Cardiac muscle cell (in vitro differentiated cells and primary cell): Measurements from ENCODE around the gene DUS1L. TPM values are rescaled to one million over a fixed set of nuclear protein-coding genes. Genes with fewer than 3 reads are reported as not detected.

Experiments used
- DNase-seq, 2 donors: peaks; one replicate each; pipeline versions ENCODE4 v3.0.0 to v3.0.0-alpha.2; 2010 to 2017; ENCODE audit warnings: low read depth in 1 of 2, low spot score in 1 of 2
- H3K27ac ChIP-seq: fragments of 200-600 bp; sonication (generic); 2 replicates; pipeline ENCODE4 v1.5.1; 2016
- H3K27me3 ChIP-seq: fragments of 200-600 bp; sonication (generic); 2 replicates; pipeline ENCODE4 v1.6.0; 2016; ENCODE audit warnings: control low read depth
- H3K36me3 ChIP-seq: fragments of 200-600 bp; sonication (generic); 2 replicates; pipeline ENCODE4 v1.5.1; 2016; ENCODE audit warnings: control low read depth
- H3K4me1 ChIP-seq: fragments of 200-600 bp; sonication (generic); 2 replicates; pipeline ENCODE4 v1.8.1; 2017; ENCODE audit warnings: low read depth, mild to moderate bottlenecking, mixed run types
- H3K4me3 ChIP-seq: fragments of 200-600 bp; sonication (generic); 2 replicates; pipeline ENCODE4 v1.5.1; 2016; ENCODE audit warnings: mild to moderate bottlenecking
- H3K9me3 ChIP-seq: fragments of 200-600 bp; sonication (generic); 2 replicates; pipeline ENCODE4 v1.5.1; 2017; ENCODE audit warnings: low read depth, mild to moderate bottlenecking, control low read depth
- CTCF ChIP-seq: IDR thresholded peaks from 2 replicates; pipeline ENCODE4 v1.5.1; 2012; ENCODE audit warnings: low read depth, mild to moderate bottlenecking, low read length
- polyA plus RNA-seq: library from polyadenylated mRNA; unstranded; fragments of >200 nt; fragmentation: Nextera tagmentation; extraction: Ambion mirVana; gene quantifications from 2 replicates; pipeline ENCODE4 v1.2.1, GENCODE V29; 2016
- total RNA-seq: library from RNA; depleted of rRNA; stranded (reverse); fragments of >200 nt; gene quantifications from 2 replicates; pipeline ENCODE4 v1.2.3, GENCODE V29; 2016

DUS1L gene
- total and polyA plus RNA-seq, 2 experiments from 2014 or later, result 183 to 184 TPM

DNA sequence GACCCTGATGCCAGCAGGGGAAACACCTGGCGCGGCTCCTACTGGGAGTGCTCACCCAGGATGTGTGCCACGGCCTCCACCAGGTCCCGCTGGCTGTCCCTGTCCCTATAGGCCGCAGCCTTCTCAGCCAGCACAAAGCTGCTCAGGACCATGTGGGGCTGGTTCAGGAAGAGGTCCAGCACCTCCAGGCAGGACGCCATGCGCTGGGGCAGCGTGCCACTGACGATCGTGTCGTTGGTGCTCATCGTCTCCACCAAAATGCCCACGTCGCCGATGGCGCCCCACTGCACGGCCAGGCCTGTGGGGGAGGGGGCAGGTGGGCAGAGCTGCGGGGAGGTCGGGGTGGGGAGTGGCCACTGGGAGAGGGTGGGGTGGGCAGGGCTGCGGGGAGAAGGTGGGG is 15.9 kb upstream of the DUS1L start:
- Histone ChIP-seq H3K27me3 (no peaks in the 10 kb centered on the region), H3K27ac (no peak overlapping the region), H3K4me1 (no peaks in the 10 kb centered on the region), H3K4me3 (no peak overlapping the region), H3K9me3 (no peaks in the 10 kb centered on the region), H3K36me3 (peaks cover 67% of the 10 kb centered on the region)
- no peak for TF ChIP-seq CTCF
- no peak for DNase-seq

DNA sequence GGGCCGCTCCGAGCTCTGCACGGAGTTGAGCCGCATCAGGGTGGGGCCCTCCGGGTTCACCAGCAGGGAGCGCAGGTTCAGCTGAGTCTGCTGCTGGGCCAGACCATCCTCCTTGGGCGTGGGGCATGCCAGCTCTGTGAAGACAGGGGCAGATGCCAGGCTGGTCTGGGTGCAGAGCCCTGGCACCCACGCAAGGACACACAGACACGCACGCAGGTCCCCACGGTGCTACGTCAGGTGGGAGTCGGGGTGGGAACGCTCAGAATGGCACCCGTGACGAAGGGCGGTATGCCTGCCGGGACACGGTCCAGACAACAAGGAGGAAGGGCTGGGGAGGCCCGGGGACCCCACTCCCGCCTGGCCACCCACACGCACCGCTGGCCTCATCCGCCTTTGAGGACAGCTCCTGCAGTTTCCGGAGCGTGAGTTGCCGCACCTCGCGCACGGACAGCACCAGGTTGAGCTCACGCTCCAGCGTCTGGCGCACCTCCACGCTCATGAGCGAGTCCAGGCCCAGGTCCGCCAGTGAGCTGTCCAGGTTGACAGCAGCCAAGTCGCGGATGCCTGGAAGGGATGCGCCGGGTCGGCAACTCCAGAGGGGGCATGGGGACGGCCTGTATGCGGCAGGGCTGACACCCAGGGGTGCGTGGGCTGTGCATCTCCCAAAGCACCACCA is 15.3 kb upstream of the DUS1L start:
- Histone ChIP-seq H3K36me3 (peaks cover 61% of the 10 kb centered on the region), H3K4me3 (no peak overlapping the region), H3K9me3 (no peaks in the 10 kb centered on the region), H3K4me1 (no peaks in the 10 kb centered on the region), H3K27ac (no peak overlapping the region), H3K27me3 (no peaks in the 10 kb centered on the region)
- no peak for TF ChIP-seq CTCF
- DNase-seq, result no peak

DNA sequence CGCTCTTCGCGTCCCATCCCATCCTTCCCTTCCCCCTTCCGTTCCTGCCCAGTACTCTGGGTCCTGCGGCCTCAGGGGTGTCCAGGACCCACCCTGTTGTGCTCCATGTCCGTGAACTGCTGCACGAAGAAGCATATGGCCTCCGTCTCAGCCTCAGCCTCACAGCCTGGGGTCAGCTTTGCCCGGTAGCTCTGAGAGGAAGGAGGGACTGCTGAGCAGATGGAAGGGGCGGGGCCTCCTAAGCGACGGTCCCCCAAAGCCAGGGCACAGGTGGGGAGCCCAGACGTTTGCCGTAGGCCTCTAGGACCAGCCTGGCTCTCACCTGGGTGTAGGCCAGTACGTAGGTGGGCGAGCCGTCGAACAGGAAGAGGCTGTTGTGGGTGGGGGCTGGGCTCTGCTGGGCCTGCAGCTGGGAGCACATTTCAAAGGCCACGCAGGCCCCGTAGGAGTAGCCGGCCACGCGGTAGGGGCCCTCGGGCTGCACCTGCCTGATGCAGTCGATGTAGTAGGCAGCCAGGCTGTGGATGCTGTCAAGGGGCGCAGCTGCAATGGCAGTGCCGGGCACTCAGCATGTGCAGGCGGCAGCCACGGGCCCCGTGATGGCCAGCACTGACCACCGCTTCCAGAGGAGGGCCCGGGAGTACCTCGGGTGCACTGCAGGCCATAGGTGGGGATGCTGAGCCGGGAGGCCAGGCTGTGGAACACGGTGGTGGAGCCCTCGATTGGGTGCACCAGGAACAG is 14.6 kb upstream of the DUS1L start:
- no peak for TF ChIP-seq CTCF
- Histone ChIP-seq H3K27ac (no peak overlapping the region), H3K27me3 (no peaks in the 10 kb centered on the region), H3K36me3 (peaks cover 54% of the 10 kb centered on the region), H3K4me1 (no peaks in the 10 kb centered on the region), H3K4me3 (no peak overlapping the region), H3K9me3 (no peaks in the 10 kb centered on the region)
- DNase-seq, result no peak

- Histone ChIP-seq H3K27ac (no peak overlapping the region), H3K36me3 (peaks cover 43% of the 10 kb centered on the region), H3K4me1 (no peaks in the 10 kb centered on the region), H3K4me3 (no peak overlapping the region), H3K27me3 (no peaks in the 10 kb centered on the region), H3K9me3 (no peaks in the 10 kb centered on the region)
- TF ChIP-seq CTCF, result no peak
- no peak for DNase-seq
Observed at GRCh38 chr17:82079001-82079677, 13.5 kb upstream of the DUS1L start.

GRCh38 chr17:82078433-82078832 is 12.8 kb upstream of the DUS1L start:
- Histone ChIP-seq H3K4me1 (no peaks in the 10 kb centered on the region), H3K27me3 (no peaks in the 10 kb centered on the region), H3K4me3 (no peak overlapping the region), H3K27ac (no peak overlapping the region), H3K9me3 (no peaks in the 10 kb centered on the region), H3K36me3 (peaks cover 37% of the 10 kb centered on the region)
- no peak for TF ChIP-seq CTCF
- DNase-seq, result no peak
